Nephron (organoid): ENCODE results near the gene JARID2.

Experiments used
- H3K27ac Mint-ChIP-seq, 3 experiments: 2 replicates each; pipeline ENCODE4 v1.8.0; 2020; ENCODE audit warnings: mixed read lengths in 3 of 3, mild to moderate bottlenecking in 2 of 3, moderate library complexity in 1 of 3
- H3K27me3 Mint-ChIP-seq: 2 replicates; pipeline ENCODE4 v1.8.0; 2021; ENCODE audit warnings: low read depth, mild to moderate bottlenecking, moderate library complexity, mixed read lengths
- H3K36me3 Mint-ChIP-seq: 2 replicates; pipeline ENCODE4 v1.8.0; 2020; ENCODE audit warnings: low read depth, mixed read lengths
- H3K4me1 Mint-ChIP-seq: 2 replicates; pipeline ENCODE4 v1.8.0; 2020; ENCODE audit warnings: mixed read lengths
- H3K4me3 Mint-ChIP-seq, 3 experiments: 2 replicates each; pipeline ENCODE4 v1.8.0; 2020; ENCODE audit warnings: mild to moderate bottlenecking in 3 of 3, mixed read lengths in 3 of 3, moderate library complexity in 2 of 3
- H3K9me3 Mint-ChIP-seq: 2 replicates; pipeline ENCODE4 v1.8.0; 2020; ENCODE audit warnings: mixed read lengths
- CTCF ChIP-seq, 3 experiments: fragments of 200-600 bp; sonication (generic); IDR thresholded peaks; one replicate each; pipeline ENCODE4 v1.5.0; 2021; ENCODE audit warnings: antibody characterized with exemption in 3 of 3; ENCODE audit not compliant: unreplicated experiment in 3 of 3

Gene JARID2

GRCh38 chr6:15530411-15530810 is 284.5 kb downstream of the JARID2 start:
- Mint-ChIP-seq H3K9me3 (peaks cover 26% of the 10 kb centered on the region), H3K27me3 (no peaks in the 10 kb centered on the region), H3K36me3 (peaks cover 59% of the 10 kb centered on the region), H3K27ac (no peak overlapping the region), H3K4me1 (peaks cover 1% of the 10 kb centered on the region), H3K4me3 (no peak overlapping the region)
- no peak for TF ChIP-seq CTCF (IDR thresholded peaks at IDR 0.05; ENCODE audit: unreplicated experiment in 3 of 3)

GRCh38 chr6:15531973-15532372 is 286.1 kb downstream of the JARID2 start:
- no peak for TF ChIP-seq CTCF (IDR thresholded peaks at IDR 0.05; ENCODE audit: unreplicated experiment in 3 of 3)
- H3K27me3 Mint-ChIP-seq: no peaks in the 10 kb centered on the region
- H3K27ac Mint-ChIP-seq: no peak overlapping the region
- H3K9me3 Mint-ChIP-seq: peaks cover 13% of the 10 kb centered on the region
- no peak overlapping the region for H3K4me3 Mint-ChIP-seq
- peaks cover 7% of the 10 kb centered on the region for H3K4me1 Mint-ChIP-seq
- H3K36me3 Mint-ChIP-seq: peaks cover 47% of the 10 kb centered on the region

GRCh38 chr6:15533379-15534026 is 287.6 kb downstream of the JARID2 start:
- Mint-ChIP-seq H3K27ac (no peak overlapping the region), H3K4me1 (peaks cover 7% of the 10 kb centered on the region)

GRCh38 chr6:15534974-15535373 is 289.1 kb downstream of the JARID2 start:
- no peak overlapping the region for H3K27ac Mint-ChIP-seq
- peaks cover 8% of the 10 kb centered on the region for H3K9me3 Mint-ChIP-seq
- no peak overlapping the region for H3K4me3 Mint-ChIP-seq
- no peaks in the 10 kb centered on the region for H3K27me3 Mint-ChIP-seq
- peaks cover 28% of the 10 kb centered on the region for H3K36me3 Mint-ChIP-seq
- TF ChIP-seq CTCF (IDR thresholded peaks at IDR 0.05; ENCODE audit: unreplicated experiment in 3 of 3): no peak
- H3K4me1 Mint-ChIP-seq: peaks cover 13% of the 10 kb centered on the region

More at GRCh38 chr6:15533379-15534026, 287.6 kb downstream of the JARID2 start:
- Mint-ChIP-seq H3K36me3 (peaks cover 37% of the 10 kb centered on the region), H3K9me3 (peaks cover 8% of the 10 kb centered on the region), H3K4me3 (no peak overlapping the region), H3K27me3 (no peaks in the 10 kb centered on the region)
- no peak for TF ChIP-seq CTCF (IDR thresholded peaks at IDR 0.05; ENCODE audit: unreplicated experiment in 3 of 3)

GRCh38 chr6:15535495-15536197 is 289.8 kb downstream of the JARID2 start:
- peaks cover 13% of the 10 kb centered on the region for H3K4me1 Mint-ChIP-seq
- no peak overlapping the region for H3K27ac Mint-ChIP-seq
- H3K36me3 Mint-ChIP-seq: peaks cover 23% of the 10 kb centered on the region
- H3K27me3 Mint-ChIP-seq: no peaks in the 10 kb centered on the region
- H3K9me3 Mint-ChIP-seq: peaks cover 8% of the 10 kb centered on the region
- no peak for TF ChIP-seq CTCF (IDR thresholded peaks at IDR 0.05; ENCODE audit: unreplicated experiment in 3 of 3)
- no peak overlapping the region for H3K4me3 Mint-ChIP-seq
